Mammary epithelial cell (primary cell): Measurements from ENCODE around the gene IFT81.

Experiments
- CTCF ChIP-seq, 2 donors: IDR thresholded peaks in 1 of 2; conservative IDR thresholded peaks in 1 of 2; 2 replicates each; pipeline ENCODE4 v1.5.1; 2011 to 2012; ENCODE audit warnings: inconsistent platforms in 2 of 2, low read length in 2 of 2, mild to moderate bottlenecking in 2 of 2, control low read depth in 1 of 2, low read depth in 1 of 2; ENCODE audit not compliant: insufficient read depth in 1 of 2; ENCODE audit errors: extremely low read depth in 1 of 2
- EZH2 ChIP-seq: IDR thresholded peaks from 2 replicates; pipeline ENCODE4 v1.6.1; 2012; ENCODE audit warnings: low read length, inconsistent platforms, borderline replicate concordance

- TF ChIP-seq CTCF (conservative IDR thresholded peaks at IDR 0.05 in 1 of 2, IDR thresholded peaks at IDR 0.05 in 1 of 2; ENCODE audit: extremely low read depth in 1 of 2, insufficient read depth in 1 of 2, low read depth in 1 of 2, low read length in 2 of 2), result no peak
- TF ChIP-seq EZH2, result no peak
These were observed 13.6 kb downstream of the IFT81 start for GRCh38 chr12:110137786-110138185.
